ENCODE data around the gene FHDC1. TPM values are rescaled to one million over a fixed set of nuclear protein-coding genes. Genes with fewer than 3 reads are reported as not detected.

The FHDC1 gene
- total RNA-seq, 1 donor from 2014 or later, result 1.5 TPM

DNA sequence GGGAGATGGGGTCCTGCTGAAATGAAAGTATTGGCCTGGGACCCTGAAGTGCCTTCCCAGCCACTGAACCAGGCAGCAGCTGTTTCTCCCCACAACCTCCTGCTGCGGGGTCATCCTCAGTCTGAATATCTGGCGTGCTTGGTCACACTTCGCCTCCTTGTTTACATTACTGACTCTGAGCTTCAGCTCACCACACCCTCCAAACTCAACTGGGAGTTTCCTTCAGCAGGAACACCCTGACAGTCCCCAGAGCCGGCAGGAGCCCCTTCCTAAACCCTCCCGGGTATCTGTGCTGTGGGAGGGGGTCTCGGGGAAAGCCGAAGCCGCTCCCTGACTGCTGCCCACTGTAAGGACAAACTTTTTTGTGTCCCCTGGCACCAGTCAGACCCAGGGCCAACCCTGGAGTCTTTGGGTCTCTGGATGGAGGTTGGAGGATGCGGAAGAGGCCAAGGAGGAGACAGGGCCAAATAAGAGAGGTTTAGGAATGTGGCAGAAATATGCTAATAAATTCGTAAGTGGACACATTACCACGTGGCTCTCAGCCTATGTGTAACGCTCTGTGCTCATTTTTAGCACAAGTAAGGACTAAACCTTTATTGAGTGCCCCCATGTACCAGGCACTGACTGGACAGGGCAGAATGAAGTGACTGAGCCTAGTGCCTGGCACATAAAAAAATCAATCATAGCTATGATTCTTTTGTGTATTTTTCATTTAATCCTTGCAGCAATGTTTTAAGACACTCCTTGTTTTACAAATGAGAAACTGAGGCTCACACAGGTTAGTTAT lies 20.7 kb downstream of the FHDC1 start:
- no peak for FAIRE-seq
- no peak overlapping the region for H3K27ac ChIP-seq (ENCODE audit: low read depth, low read length)

DNA sequence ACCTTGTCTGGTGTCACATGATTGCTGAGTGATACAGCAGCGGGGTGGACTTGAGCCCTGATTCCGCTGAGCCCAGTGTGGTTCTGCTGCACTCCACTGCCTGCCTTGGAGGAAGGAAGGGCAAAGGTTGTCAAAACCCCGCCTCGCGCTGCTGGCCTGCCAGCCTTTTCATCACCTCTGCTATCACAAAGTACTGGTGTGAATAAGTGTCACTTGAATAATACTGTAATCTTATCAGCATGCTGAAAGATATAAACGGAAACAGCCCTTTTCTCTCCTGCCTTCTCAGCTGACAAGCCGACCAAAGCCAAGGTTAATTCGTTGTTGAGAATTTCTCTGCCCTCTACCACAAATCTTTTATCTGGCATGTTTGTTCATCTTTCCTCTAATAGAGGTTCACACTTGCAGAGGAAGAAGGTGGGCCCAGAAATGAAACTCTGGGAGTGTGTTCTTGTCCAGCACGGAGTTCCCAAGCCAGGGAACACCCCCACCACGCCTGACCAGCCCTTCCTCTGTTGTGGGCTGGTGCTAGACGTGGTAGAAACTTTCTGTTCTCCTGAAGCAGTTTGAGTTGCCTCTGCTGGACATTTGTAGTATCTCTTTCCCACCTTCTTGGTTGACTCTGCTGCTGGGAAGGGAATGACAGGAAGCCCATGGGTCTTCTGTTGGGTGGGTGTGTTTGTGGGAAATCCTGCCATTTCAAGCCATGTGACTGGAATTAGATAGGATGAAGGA lies 21.5 kb downstream of the FHDC1 start:
- Histone ChIP-seq H3K4me3 (ENCODE audit: insufficient read depth, low read depth, low read length) (no peak overlapping the region), H3K9me3 (ENCODE audit: insufficient read depth, low read depth, low read length) (no peaks in the 10 kb centered on the region), H3K4me1 (ENCODE audit: insufficient read depth, low read length) (peaks cover 9% of the 10 kb centered on the region), H3K79me2 (ENCODE audit: insufficient read depth, low read length) (no peaks in the 10 kb centered on the region), H3K9ac (ENCODE audit: low read length) (no peak overlapping the region), H3K36me3 (ENCODE audit: insufficient read depth, low read length) (no peaks in the 10 kb centered on the region), H3K4me2 (ENCODE audit: low read length) (no peak overlapping the region), H4K20me1 (ENCODE audit: insufficient read depth, low read length) (no peaks in the 10 kb centered on the region), H3K27ac (ENCODE audit: low read depth, low read length) (no peak overlapping the region), H2AFZ (ENCODE audit: low read depth, low read length) (no peak overlapping the region), H3K27me3 (ENCODE audit: insufficient read depth, low read length) (no peaks in the 10 kb centered on the region)
- no peaks in the 10 kb centered on the region for H3K27me3 Mint-ChIP-seq (ENCODE audit: low read depth, unreplicated experiment)
- TF ChIP-seq EZH2 (IDR thresholded peaks at IDR 0.05; ENCODE audit: insufficient read depth, low read length), result no peak
- TF ChIP-seq, protein P1, sequence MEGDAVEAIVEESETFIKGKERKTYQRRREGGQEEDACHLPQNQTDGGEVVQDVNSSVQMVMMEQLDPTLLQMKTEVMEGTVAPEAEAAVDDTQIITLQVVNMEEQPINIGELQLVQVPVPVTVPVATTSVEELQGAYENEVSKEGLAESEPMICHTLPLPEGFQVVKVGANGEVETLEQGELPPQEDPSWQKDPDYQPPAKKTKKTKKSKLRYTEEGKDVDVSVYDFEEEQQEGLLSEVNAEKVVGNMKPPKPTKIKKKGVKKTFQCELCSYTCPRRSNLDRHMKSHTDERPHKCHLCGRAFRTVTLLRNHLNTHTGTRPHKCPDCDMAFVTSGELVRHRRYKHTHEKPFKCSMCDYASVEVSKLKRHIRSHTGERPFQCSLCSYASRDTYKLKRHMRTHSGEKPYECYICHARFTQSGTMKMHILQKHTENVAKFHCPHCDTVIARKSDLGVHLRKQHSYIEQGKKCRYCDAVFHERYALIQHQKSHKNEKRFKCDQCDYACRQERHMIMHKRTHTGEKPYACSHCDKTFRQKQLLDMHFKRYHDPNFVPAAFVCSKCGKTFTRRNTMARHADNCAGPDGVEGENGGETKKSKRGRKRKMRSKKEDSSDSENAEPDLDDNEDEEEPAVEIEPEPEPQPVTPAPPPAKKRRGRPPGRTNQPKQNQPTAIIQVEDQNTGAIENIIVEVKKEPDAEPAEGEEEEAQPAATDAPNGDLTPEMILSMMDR (IDR thresholded peaks at IDR 0.05; ENCODE audit: insufficient read depth, low read depth, low read length), result no peak
- H3K9me3 Mint-ChIP-seq (ENCODE audit: unreplicated experiment), result no peaks in the 10 kb centered on the region
- H3K4me1 Mint-ChIP-seq (ENCODE audit: low read depth, unreplicated experiment), result peaks cover 18% of the 10 kb centered on the region
- no peaks in the 10 kb centered on the region for H3K36me3 Mint-ChIP-seq (ENCODE audit: low read depth, unreplicated experiment)
- DNase-seq (ENCODE audit: low read depth) (no peak), FAIRE-seq (no peak)
- H3K27ac Mint-ChIP-seq (ENCODE audit: unreplicated experiment), result peak overlapping the region; percentile 19
- no peak overlapping the region for H3K4me3 Mint-ChIP-seq (ENCODE audit: unreplicated experiment)

More for the DNA sequence above, 20.7 kb downstream of the FHDC1 start:
- H3K9ac ChIP-seq (ENCODE audit: low read length), result no peak overlapping the region
- H3K79me2 ChIP-seq (ENCODE audit: insufficient read depth, low read length), result no peaks in the 10 kb centered on the region
- Mint-ChIP-seq H3K27ac (ENCODE audit: unreplicated experiment) (peak overlapping the region; percentile 19), H3K27me3 (ENCODE audit: low read depth, unreplicated experiment) (no peaks in the 10 kb centered on the region), H3K36me3 (ENCODE audit: low read depth, unreplicated experiment) (no peaks in the 10 kb centered on the region), H3K4me1 (ENCODE audit: low read depth, unreplicated experiment) (peaks cover 18% of the 10 kb centered on the region), H3K4me3 (ENCODE audit: unreplicated experiment) (no peak overlapping the region), H3K9me3 (ENCODE audit: unreplicated experiment) (no peaks in the 10 kb centered on the region)
- no peaks in the 10 kb centered on the region for H4K20me1 ChIP-seq (ENCODE audit: insufficient read depth, low read length)
- no peaks in the 10 kb centered on the region for H3K27me3 ChIP-seq (ENCODE audit: insufficient read depth, low read length)
- TF ChIP-seq EZH2 (IDR thresholded peaks at IDR 0.05; ENCODE audit: insufficient read depth, low read length), result no peak
- TF ChIP-seq, protein P1 (IDR thresholded peaks at IDR 0.05; ENCODE audit: insufficient read depth, low read depth, low read length), result no peak
- H3K9me3 ChIP-seq (ENCODE audit: insufficient read depth, low read depth, low read length), result no peaks in the 10 kb centered on the region
- H3K4me1 ChIP-seq (ENCODE audit: insufficient read depth, low read length), result peaks cover 9% of the 10 kb centered on the region
- DNase-seq (ENCODE audit: low read depth), result peak; percentile 59
- peak overlapping the region; percentile 46 for H2AFZ ChIP-seq (ENCODE audit: low read depth, low read length)
- H3K36me3 ChIP-seq (ENCODE audit: insufficient read depth, low read length), result no peaks in the 10 kb centered on the region
- no peak overlapping the region for H3K4me3 ChIP-seq (ENCODE audit: insufficient read depth, low read depth, low read length)
- peak overlapping the region; percentile 71 for H3K4me2 ChIP-seq (ENCODE audit: low read length)

All from astrocyte (in vitro differentiated cells and primary cell).